GM19099 (cell line): ENCODE data around the gene PHTF1.

Experiments used
- POLR2A ChIP-seq: IDR thresholded peaks from 3 replicates; pipeline ENCODE4 v1.6.1; 2011; ENCODE audit warnings: low read depth; ENCODE audit not compliant: insufficient read length; ENCODE audit errors: extremely low read depth

PHTF1 gene

DNA sequence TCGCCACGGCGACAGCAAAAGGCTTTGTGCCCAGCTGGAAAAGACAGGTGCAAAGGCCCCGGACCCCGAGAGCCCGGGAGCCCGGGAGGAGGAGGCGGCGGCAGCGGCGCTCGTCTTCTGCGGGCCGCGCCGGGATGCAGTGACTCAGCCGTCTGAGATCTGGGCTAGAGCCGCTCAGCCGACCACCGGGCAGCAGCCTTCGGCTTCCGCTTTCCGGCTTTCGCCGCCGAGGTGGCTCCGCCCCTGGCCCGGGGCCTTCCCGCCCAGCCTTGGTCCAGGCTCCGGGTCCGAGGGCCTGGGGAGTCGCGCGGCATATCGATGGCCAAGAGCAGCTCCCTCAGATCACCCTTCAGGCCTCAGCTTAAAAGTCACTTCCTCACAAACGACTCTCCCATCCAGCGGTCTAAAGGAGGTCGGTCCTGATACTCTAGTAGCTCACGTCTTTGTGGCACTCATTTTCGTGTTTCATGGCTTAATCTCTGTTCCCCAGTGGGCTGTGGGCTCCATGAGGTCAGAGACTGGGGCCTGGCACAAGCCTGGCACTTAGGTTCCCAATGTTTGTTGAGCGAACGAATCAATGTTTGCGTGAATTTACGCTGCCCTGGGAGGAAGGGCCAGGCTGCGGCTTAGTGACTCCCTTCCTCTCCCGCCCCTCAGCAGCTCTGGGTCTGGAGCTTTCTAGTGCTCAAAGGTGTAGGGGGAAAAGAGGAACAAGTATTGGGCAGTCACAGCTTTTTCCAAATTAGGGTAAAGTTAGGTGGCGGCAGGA, at the start of gene PHTF1:
TSS of gene PHTF1 (minus strand) at position 154 of the 769 bp plus-strand sequence. CDS start 783 bp downstream, outside the sequence.
- TF ChIP-seq POLR2A = peak; percentile 94

DNA sequence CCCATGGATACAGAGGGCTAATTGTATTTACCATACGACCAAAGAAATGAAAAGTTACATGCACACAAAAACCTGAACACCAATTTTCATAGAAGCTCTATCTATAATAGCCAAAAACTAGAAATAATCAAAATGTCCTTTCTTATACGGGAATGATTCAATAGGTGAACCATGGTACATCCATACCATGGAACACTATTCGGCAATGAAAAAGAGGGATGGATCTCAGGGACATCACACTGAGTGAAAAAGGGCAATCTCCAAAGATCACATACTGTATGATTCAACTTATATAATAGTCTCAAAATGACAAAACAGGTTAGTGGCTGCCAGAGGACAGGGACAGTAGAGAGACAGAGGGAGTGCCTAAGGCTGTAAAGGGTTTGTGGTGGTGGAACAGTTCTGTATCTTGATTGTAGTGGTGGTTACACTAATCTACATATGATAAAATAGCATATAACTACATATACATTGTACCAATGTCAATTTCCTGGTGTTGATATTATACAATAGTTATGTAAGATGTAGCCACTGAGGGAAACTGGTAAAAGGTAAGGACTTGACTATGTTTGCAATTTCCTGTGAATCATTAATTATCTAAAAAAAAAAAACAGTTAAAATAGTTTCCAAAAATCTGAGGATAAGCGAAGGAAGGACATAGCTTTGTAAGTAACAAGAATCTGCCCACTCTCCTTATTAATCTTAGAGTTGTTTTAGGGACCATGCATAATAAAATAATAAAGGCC, 49.3 kb upstream of the PHTF1 start:
- no peak for TF ChIP-seq POLR2A

DNA sequence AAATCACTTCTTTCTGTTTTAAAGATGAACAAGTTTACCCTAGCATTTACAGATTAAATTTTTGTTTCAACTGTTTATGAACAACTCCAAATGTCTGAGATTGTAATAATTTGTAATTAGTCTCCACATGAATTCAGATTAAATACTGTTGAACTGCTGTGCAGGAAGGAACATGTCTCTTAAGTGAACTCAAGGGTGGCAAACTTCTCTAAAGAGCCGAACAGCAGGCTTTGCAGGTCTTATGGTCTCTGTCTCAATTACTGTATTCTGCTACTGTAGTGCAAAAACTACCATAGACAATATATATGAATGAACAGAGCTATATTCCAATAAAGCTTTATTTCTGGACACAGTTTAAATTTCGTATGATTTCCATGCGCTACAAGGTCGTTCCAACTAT, 46.4 kb upstream of the PHTF1 start:
- no peak for TF ChIP-seq POLR2A

DNA sequence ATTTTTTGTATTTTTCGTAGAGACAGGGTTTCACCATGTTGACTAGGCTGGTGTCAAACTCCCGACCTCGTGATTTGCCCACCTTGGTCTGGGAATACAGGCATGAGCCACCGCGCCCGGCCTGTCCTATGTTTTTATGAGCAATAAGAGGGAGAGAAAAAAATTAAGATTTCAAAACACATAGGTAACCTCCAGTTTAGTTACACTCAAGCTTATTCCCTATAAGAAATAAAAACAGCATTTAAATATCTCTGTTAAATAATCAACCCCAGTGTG, 45.9 kb upstream of the PHTF1 start:
- no peak for TF ChIP-seq POLR2A

DNA sequence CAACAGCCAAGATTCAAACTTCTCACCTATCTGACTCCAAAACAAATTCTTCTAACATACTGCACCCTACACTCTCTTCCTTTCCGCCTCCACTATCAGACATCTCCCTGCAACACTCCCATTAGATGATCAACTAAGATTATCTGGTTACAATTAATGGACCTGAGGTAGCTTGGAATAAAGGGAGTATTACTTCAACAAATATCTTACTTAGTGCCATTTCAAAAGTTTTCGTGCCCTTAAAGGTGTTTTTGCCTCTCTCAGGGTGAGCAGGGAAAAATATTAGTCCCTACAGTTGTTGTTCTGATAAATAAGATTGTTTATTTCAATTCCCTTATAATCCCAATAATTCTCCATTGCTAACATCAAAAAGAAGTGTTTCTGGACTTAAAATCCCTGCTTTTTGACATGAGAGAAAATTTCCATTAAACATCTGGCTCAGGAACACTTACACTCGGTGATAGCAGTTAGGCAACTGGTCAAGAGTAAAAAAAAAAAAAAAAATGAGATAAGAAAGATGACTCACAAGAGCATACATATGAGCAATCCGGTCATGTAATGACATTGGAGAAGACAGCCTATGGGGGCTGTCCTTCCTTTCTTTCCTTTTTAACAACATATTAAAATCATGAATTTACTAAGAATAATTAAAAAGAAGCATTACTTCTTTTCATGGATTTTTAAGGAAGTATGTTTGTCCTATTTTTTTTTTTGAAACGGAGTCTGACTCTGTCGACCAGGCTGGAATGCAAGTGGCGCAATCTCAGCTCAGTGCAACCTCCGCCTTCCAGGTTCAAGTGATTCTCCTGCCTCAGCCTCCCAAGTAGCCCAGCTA, 45.4 kb upstream of the PHTF1 start:
- no peak for TF ChIP-seq POLR2A

DNA sequence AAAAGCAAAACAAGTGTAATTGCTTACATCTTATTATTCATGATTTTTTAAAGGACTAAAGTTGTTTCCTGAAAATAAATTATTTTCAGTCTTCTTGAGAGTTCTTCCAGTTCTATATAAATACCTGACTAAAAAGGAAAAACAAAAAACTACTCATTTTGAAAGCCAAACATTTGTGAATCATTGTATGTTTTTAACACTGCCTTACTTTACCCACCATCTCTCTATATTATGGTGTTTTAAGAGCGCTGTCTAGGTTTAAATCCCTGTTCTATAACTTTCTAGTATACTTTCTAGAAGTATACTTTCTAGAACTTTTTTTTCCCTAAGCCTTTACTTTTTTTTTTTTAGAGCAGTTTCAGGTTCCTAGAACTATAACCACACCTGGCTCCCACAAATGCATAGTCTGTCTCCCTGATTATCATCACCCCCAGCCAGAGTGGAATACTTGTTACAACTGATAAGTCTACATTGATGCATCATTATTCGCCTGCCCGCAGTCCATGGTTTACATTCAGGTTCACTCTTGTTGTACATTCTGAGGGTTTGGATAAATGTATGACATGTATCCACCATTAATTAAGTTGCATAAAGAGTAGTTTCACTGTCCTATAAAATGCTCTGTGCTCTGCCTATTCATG, 43.2 kb upstream of the PHTF1 start:
- no peak for TF ChIP-seq POLR2A

DNA sequence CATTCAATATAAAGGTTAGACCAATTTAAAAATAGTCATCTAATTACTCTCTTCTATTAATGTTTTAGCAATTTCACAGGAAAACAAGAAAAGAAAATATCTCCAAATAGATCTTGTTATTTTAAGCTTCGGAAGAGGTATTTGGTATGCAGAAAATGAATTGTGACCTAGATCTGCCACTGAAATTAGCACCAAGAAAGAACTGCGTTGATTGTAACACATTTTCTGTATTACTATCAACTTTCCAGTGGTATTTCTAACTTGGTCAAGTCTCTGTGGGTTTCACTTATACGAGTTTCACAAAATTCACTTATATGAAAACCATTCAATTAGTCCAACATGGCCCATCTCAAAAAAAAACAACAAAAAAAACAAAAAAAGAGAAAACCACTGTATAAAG, 41.2 kb upstream of the PHTF1 start:
- TF ChIP-seq POLR2A = no peak

DNA sequence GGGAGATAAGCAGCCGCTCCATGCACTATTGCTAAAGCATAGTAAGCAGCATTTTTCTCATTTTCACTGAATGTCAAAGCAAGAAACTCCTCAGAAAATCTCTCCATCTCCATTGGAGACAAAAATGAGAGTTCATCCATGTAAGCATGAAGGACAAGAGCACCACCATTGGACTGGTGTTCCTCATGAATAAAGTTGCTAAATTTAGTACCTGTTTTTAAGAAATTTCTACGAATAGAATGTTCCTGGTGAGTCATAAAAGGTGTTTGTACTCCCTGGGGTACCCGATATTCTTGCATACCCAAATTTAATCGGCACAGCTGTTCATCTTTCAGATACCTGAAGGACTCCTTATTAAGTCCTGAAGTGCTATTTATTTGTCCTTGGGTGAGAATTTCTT, 38.2 kb upstream of the PHTF1 start:
- TF ChIP-seq POLR2A = no peak

DNA sequence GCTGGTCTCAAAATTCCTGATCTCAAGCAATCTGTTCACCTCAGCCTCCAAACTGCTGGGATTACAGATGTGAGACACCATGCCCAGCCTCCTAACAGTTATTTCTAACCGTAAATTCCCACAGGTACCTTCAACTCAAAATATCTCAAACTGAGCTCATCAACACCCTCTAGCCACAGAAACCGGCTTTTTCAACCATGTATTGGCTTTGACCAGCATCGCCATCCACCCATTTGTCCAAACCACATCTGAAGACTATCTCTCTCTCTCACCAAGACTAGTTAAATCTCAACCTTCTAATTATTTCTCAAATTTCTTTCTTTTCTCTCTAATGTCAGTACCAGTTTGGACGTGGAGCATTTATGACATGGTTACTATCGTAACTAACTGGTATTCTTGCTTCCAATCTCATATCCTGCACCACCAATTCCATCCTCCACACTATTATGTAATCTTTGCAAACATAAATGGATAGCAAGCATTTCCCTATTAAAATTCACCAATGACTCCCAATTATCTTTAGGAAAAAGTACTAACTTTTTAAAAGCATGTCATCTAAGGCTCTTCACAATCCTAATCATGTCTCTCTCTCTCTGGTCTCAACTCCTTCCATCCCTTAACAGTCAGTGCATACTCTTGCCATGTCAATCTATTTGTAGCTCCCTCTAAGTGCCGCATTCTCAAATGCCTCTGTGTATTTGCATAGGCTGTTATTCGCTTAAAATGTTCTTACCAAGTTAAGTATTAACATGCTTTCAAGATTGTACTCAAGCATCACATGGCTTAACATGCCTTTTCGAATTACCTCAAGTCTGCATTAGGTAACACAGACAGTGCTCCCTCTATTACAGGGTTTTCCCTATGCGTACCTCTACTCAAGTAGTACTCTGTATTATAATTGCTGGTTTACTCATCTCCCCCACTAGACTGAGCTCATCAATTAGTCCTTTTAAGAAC, 34.9 kb upstream of the PHTF1 start:
- no peak for TF ChIP-seq POLR2A

DNA sequence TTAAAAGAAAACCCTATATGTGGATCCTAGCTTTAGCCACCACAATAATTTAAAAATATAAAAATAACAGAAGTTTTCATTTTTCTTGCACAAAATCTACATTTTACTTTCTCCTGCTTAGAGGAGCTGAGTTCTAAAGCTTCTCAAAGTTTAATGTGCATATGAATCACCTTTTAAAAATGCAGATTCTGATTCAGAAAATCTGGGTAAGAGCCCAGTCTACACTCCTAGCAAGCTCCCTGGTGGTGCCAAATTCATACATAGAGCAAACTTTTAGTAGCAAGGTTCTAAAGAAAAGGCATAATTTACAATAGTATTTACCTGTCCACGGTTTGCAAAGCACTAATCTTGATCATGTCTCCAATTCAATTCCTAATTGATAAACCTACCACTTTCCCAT, 33.7 kb upstream of the PHTF1 start:
- TF ChIP-seq POLR2A = no peak

DNA sequence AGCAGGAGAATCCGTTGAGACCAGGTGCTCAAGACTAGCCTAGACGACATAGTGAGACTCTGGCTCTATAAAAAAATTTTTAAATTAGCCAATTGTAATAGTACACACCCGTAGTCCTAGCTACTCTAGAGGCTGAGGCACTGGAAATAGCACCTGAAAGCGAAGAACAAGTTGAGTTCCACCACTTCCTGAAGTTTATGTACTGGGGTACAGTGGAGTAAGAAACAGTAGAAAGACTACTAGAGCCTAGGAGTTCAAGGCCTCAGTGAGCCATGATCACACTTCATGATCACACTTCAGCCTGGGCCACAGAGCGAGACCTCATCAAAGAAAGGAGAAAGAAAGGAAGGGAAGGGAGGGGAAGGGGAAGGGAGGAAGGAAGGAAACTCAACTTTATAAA, 33.2 kb upstream of the PHTF1 start:
- no peak for TF ChIP-seq POLR2A

DNA sequence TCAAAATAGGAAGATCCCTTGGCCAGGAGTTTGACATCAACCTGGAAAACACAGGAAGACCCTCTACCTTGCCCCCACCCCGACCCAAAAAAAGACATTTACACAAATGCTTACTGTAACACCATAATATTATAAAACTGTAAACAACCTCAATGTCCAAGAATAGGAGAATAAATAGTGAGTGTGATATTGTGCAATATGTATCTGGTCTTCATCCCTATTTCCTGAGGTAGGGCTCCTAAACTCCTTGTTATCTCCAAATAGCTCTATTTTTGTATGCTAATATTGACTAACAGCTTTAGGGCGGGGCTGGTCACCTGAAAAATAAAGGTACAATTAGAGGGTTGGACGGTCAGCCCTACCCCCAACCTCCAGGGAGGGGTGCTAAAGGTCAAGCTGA, 29.5 kb upstream of the PHTF1 start:
- no peak for TF ChIP-seq POLR2A

DNA sequence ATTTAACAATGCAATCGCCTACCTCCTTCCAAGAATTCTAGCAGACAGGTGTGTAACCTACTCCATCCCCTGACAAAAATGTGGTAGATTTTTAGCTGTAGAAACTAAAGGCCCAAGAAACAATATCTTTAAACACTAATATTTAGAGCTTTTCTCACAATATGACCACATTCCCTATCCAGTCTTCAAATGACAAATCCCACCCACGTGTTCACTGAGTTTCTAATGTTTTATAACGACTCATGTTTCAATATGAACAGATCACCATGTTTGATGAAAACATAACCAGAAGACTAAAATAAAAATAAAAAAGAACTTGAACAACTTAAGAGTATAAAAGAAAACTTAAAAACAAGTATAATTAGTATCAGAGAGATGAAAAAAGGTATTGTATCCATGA, 28.4 kb upstream of the PHTF1 start:
- TF ChIP-seq POLR2A = no peak

DNA sequence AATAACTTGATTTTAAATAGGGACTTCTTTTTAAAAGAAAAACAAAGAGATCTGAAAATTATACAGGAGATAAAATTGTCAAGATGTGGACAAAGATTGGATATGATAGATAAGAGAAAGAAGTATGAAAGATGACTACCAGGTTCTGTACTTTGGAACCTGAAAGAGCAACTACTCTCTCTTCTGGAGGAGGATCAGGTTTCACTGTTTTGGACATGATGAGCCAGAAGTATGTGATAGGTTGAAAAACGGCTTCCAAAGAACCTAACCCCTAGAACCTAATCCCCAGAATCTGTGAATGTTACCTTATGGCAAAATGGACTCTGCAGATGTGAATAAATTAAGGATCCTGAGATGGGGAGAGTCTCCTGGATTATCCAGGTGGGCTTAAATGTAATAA, 26.8 kb upstream of the PHTF1 start:
- no peak for TF ChIP-seq POLR2A
